CD1c-positive myeloid dendritic cell (primary cell): Measurements from ENCODE around the gene ROM1.
"Not testable (repeated sequence)": the region's sequence is repeated elsewhere in the genome, so short reads cannot be mapped to it uniquely, and the experiment has no call there.

Source experiments
- DNase-seq: peaks from one replicate; pipeline ENCODE4 v3.0.0-alpha.2; 2016; ENCODE audit errors: extremely low spot score

ROM1 gene

DNA sequence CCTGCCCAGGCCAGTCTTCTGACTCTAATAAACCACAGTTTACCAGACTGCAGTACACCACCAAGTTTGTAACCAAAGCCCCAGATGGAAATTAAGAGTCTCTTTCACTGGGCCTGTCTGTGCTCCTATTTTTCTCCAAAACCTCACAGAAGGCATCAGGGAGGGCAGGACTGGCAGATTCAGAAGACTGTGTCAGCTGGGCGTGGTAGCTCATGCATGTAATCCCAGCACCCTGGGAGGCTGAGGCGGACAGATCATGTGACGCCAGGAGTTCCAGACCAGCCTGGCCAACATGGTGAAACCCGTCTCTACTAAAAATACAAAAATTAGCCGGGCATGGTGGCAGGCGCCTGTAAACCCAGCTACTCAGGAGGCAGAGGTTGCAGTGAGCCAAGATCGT lies 27.7 kb upstream of the ROM1 start:
- not testable (repeated sequence) for DNase-seq

DNA sequence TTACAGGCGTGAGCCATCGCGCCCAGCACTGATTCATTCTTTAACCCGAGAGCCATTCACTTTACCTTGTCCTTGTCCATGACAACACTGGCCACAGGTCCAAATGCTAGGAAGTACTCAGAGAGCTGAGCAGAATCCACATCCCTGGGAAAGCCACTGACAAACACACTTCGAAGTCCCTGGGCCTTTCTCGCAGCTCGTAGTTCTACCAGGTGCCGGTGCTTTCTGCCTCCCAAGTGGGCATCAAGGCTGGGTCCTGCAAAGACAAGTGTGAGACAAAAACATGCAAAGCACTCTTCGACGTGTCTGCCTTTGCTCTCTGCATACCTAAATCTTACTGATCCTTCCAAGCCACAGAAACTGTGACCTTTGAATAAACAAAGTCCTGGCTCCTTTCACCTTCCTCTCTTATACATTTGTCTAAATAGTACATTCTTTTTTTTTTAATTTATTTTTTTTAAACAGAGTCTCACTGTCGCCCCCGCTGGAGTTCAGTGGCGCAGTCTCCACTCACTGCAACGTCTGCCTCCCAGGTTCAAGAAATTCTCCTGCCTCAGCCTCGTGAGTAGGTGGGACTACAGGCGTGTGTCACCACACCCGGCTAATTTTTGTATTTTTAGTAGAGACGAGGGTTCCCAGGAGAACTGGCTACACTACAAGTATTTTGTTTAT lies 24.0 kb upstream of the ROM1 start:
- no peak for DNase-seq

DNA sequence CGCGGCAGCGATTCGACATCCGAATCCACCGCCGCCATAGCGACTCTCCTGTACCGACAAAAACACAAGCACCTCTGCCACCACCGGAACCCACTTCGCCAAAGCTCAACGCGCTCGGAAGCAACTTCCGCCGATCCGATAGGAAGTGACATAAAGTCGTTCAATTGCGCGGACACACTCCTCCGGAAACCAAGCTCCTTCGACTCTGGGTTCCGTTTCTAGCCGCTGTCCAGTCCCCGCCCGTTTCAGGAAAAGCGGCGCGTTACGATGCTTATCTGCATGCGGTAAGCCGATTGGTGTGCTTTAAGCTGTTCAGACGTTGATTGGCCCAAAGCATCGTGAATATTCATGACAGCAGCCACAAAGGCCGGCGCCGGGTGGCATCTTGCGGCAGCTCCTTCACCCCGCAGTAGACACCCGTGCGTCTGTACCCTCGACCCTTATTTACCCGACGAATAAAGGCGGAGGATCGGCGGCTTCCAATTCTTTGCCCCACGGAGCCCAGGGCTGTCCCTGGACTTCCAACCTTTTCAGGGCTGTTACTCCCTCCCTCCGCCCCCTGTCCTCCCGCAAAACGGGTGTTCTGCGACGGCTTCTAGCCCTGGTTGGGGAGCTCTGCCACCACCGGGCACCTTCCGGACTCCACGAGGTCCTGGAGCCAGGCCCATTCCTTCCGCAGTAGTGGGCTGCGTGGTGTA lies 21.5 kb upstream of the ROM1 start, which contains the start of gene TUT1:
Gene TUT1 (minus strand): TSS at position 76 of the 698 bp plus-strand sequence. CDS start 38 bp downstream, at position 38.
- DNase-seq = peak; percentile 100

DNA sequence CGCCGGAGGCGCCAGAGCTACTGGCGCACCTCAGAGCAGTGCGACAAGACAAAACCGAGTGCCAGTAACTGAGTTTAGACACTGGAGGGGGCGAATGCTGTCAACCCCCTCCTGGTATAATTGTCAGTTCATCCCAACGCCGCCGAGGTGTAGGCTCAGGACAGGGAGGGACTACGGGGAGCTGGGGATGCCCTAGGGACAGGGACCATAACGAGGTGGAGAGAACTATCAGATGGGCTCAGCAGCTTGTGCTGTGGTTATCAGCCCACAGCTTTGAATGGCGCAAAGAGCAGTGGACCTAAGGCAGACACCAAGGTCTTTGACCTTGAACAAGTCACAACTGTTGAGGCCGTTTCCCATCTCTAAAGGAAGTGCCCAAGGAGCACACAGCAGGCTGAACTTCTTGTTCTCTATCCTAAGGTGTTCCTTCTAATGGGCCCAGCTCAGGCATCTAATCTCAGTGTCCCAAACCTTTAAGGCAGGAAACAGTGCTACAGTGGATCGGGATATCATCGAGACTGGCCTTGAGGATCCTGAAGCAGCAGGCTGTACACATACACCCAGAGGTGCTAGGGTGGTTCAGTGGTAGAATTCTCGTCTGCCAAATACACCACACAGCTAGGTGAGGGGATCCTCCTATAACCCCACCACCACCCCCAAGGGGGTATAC lies 20.8 kb upstream of the ROM1 start:
- peak; percentile 28 for DNase-seq

DNA sequence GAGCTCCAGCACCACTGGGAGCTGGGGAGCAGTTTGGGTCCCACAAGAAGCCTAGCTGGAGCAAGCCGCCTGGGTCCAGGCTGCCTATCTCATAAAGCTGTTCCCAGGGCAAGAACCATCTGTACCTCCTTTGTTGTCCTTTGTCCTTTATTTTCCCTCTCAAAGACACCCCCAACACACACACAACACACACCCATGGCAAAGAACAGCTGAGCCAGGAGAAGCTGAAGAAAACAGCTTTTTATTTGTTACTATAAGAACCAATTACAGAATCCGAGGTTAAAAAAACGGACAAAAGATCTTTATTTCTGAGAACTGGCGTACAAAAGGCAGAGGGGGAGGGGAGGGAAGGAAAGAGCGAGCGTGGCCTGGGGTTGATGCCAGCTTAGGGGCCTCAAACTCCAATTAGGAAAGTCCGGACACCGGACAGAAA lies 20.1 kb upstream of the ROM1 start:
- DNase-seq = no peak

- DNase-seq = peak; percentile 83
Measured at GRCh38 chr11:62593434-62594044, 19.5 kb upstream of the ROM1 start.

DNA sequence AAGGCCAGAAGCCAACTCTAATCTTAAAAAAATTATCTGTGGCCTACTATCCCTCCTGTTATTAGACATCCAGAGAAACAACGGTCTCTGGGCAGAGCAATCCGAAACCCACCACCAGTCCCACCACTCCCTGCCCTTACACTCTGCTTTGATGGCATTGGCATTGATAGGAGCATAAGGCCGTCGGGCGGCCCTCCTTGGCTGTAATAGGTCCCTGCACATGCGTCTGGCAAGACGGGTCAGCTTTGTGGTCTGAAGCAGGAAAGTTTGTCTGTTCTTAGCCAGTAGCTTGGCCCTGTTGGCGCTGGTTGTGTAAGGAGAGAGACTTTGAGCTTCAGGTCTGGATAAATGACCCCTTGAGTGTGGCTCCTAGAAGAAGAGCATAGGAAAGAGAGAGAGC lies 17.9 kb upstream of the ROM1 start:
- DNase-seq = no peak

DNA sequence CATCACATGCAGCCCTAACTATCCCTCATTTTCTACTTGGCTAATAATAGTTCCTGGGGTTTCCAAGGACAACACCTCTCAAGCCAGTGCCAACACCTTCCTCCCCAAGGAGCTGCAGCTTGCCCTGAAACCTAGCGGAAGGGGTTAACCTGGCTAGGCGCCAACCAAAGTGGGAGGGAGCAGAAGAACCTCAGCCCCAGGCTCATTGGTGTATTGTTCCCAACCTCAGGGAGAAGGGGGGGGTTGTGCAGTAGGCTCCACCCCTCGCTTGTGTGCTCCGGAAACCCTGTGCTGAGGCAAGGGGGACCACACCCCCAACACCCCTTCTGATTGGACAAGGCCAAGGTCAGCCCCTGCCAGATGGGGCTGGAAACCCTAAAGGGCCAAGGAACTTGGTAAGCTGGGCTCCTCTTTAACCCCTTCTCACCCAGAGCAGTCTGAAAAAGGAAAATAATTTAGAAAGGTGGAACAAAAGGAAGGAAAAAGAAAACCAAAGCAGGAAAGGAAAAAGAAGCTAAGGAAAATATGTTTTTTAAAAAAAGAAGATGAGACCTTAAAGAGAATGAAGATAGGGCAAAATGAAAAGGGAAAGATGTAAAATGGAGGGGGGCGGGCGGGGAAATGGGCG lies 13.9 kb upstream of the ROM1 start:
- peak; percentile 95 for DNase-seq

- DNase-seq = no peak
Measured at GRCh38 chr11:62599901-62600300, 13.2 kb upstream of the ROM1 start.

GRCh38 chr11:62600367-62601121 lies 12.5 kb upstream of the ROM1 start:
- no peak for DNase-seq

DNA sequence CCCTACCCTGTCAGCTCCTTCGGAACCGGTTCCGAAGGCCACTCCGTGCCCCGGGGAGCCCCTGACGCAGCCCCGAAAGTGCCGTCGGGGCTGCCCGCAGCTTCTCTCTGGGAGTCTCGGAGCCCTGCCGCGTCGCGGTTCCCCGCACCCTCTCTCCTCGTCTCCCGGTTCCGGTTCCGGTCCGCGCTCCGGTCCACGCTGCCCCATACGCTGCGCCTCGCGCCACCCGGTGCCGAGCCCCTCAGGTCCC lies 12.0 kb upstream of the ROM1 start:
- DNase-seq = peak; percentile 57

DNA sequence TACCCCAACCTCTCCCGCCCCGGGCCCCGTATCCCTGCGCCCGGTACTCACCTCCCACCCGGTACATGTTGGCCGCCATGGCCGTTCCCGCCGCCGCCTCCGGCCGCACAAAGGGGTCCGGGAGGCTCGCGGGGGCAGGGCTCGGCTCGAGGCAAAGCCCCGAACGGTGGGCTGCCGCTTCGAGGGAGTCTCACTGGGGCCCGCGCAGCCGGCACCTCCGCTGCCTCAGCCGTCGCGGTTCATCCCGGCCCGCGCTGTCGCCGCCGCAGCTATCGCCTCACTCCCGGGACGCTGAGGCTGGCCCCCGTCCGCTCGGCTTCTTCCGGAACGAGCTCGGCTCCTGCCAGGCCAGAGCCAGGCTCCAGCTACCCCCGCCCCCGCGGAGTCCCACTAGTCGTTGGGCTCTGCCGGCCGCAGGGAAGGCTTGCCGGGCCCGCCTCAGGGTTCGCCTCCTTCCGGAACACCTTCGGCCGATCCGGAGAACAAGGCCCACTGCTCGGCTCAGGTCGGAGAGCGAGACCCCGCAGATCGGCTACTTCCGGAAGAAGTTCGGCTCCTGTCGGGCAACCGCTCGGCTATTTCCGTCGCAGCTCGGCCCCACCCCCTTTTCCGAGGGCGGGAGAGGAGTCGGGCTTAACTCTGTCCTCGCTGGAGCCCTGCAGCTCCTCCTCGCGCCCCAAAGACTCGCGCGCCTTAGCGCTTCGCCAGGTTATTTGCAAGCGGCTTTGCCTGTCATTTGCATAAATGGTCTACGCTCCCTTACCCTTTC lies 11.5 kb upstream of the ROM1 start, which contains the start of gene MTA2:
Gene MTA2 (minus strand): TSS at position 494 of the 769 bp plus-strand sequence. CDS start 415 bp downstream, at position 79.
- peak; percentile 99 for DNase-seq

- peak; percentile 56 for DNase-seq
Measured at GRCh38 chr11:62602141-62603071, 10.7 kb upstream of the ROM1 start.

DNA sequence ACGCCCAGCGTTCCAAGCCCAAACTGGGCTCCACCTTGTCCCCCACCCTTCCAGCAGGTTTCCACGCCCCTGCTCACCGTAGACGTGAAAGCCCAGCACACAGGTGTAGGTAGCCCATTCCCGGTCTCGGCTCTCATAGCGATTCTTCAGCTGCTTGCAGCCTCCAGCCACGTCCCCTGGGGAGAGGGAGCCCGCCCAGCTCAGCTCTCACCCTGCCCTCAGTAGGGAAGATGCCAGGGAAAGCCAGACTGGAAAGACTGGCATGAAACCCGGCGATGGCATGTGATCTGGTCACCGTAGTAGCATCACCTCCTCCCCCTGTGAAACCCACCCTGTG lies 10.0 kb upstream of the ROM1 start:
- DNase-seq = no peak

- no peak for DNase-seq
Measured at GRCh38 chr11:62603776-62604299, 9.2 kb upstream of the ROM1 start.

DNA sequence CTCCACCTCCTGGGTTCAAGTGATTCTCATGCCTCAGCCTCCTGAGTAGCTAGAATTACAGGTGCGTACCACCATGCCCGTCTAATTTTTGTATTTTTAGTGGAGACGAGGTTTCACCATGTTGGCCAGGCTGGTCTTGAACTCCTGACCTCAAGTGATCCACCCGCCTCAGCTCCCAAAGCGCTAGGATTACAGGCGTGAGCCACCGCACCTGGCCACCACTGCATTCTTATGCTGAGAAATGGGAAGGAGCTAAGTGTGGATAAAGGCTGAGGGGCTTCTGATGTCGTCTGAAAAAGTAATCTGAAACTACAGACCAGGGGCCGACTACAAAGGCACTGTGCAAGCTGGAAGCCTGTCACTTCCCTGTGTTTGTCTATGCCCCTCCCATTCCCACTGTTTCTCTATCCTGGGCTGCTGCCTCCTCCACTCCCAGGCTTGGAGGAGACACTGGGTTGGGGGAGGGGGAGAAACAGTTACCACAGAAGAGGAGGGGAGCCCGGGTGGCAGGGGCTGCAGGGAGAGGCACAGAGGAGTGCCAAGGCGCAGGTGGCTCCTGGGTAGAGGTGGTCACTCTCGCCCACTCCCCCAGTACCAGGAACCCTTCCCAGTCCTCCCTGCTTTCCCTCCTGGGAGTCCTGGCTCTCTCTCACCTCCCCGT lies 8.5 kb upstream of the ROM1 start:
- no peak for DNase-seq

- no peak for DNase-seq
Measured at GRCh38 chr11:62605467-62605866, 7.6 kb upstream of the ROM1 start.

DNA sequence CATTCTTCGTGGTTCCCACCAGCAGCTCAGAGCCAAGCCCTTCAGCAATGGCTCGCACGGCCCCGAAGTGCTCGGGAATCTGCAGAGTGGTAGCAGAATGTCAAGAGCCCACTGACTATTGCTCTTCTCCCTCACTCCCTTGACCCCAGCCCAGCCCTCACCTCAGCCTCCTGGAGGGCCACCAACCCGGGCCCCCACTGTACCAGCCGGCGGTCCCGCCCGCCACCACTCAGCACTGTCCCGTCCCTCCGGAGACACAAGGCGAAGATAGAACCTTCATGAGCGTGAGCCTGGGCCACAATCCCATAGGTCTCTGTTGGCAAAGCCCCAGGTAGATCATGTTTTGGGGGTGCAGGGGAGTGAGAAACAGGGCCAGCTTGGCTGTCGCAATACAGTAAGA lies 7.2 kb upstream of the ROM1 start:
- no peak for DNase-seq

- peak; percentile 48 for DNase-seq
Measured at GRCh38 chr11:62607714-62608113, 5.3 kb upstream of the ROM1 start.
